ENCODE data around the gene AKAP17A. TPM values are rescaled to one million over a fixed set of nuclear protein-coding genes. Genes with fewer than 3 reads are reported as not detected.
"Not testable (repeated sequence)": the region's sequence is repeated elsewhere in the genome, so short reads cannot be mapped to it uniquely, and the experiment has no call there.

AKAP17A gene
- total RNA-seq, 1 experiment from 2014 or later = 52.9 TPM

DNA sequence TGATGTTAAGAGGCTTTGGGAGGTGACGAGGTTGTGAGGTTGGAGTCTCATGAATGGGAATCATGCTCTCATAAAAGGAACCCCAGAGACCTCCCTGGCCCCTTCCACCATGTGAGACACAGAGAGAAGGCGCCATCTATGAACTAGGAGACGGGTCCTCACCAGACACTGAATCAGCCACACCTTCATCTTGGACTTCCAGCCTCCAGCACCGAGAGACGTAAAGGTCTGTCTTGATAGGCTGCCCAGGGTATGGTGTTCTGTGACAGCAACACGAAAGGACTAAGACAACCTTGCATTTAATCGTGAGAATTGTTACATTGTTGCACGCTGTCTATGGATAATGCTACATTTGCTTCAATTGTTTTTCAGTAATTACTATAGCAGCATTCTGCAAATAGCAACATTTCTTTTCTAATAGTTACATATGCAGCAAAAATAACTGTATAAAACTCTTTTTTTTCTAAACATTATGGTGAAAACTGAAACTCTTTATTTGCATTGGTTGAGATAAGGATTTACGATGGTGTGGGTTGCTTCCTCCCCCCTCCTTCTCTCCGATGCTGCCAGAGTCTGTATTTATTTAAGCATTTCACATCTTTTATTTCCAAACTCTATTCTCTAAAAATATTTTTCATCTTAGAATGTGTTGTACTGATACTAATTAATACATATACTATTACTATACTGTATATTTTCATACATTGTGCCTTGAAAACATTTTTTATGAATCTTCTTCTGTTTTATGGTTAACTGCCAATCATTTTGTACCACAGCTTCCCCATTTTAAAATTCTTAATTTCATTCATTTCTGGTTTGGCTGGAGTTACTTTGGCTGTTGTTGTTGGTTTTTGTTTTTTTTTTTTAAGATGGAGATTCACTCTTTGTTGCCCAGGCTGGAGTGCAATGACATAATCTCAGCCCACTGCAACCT is 26.4 kb upstream of the AKAP17A start:
- no peak for DNase-seq
- Histone ChIP-seq H3K4me3 (ENCODE audit: insufficient read depth, low read depth, low read length) (no peak overlapping the region), H3K27me3 (ENCODE audit: control insufficient read depth, insufficient read depth, low read length) (no peaks in the 10 kb centered on the region; the same call in 1 of the 2 replicates), H3K36me3 (replicated peaks; ENCODE audit: control insufficient read depth, insufficient read depth, low read length) (no peaks in the 10 kb centered on the region)

DNA sequence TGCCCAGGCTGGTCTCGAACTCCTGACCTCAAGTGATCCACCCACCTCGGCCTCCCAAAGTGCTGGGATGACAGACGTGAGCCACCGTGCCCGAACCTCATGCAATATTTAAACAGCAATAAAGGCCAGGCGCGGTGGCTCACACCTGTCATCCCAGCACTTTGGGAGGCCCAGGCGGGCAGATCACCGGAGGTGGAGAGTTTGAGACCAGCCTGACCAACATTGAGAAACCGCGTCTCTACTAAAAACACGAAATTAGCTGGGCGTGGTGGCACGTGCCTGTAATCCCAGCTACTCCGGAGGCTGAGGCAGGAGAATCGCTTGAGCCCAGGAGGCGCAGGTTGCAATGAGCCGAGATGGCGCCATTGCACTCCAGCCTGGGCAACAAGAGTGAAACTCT is 17.2 kb upstream of the AKAP17A start:
- DNase-seq; H3K36me3 ChIP-seq (replicated peaks; ENCODE audit: control insufficient read depth, insufficient read depth, low read length); H3K4me3 ChIP-seq (ENCODE audit: insufficient read depth, low read depth, low read length); H3K27me3 ChIP-seq (ENCODE audit: control insufficient read depth, insufficient read depth, low read length): not testable (repeated sequence)

- H3K4me3 ChIP-seq (ENCODE audit: insufficient read depth, low read depth, low read length) = no peak overlapping the region
- no peaks in the 10 kb centered on the region for H3K27me3 ChIP-seq (ENCODE audit: control insufficient read depth, insufficient read depth, low read length)
- DNase-seq = no peak
- H3K36me3 ChIP-seq (replicated peaks; ENCODE audit: control insufficient read depth, insufficient read depth, low read length) = no peaks in the 10 kb centered on the region
Measured at GRCh38 chrX:1576201-1576992, 15.0 kb upstream of the AKAP17A start.

- no peaks in the 10 kb centered on the region for H3K27me3 ChIP-seq (ENCODE audit: control insufficient read depth, insufficient read depth, low read length)
- H3K4me3 ChIP-seq (ENCODE audit: insufficient read depth, low read depth, low read length) = no peak overlapping the region
- DNase-seq = no peak
- H3K36me3 ChIP-seq (replicated peaks; ENCODE audit: control insufficient read depth, insufficient read depth, low read length) = no peaks in the 10 kb centered on the region
Measured at GRCh38 chrX:1577845-1578244, 13.6 kb upstream of the AKAP17A start.

GRCh38 chrX:1578511-1579173 is 12.8 kb upstream of the AKAP17A start:
- no peaks in the 10 kb centered on the region for H3K27me3 ChIP-seq (ENCODE audit: control insufficient read depth, insufficient read depth, low read length)
- no peaks in the 10 kb centered on the region for H3K36me3 ChIP-seq (replicated peaks; ENCODE audit: control insufficient read depth, insufficient read depth, low read length)
- no peak for DNase-seq
- no peak overlapping the region for H3K4me3 ChIP-seq (ENCODE audit: insufficient read depth, low read depth, low read length)

DNA sequence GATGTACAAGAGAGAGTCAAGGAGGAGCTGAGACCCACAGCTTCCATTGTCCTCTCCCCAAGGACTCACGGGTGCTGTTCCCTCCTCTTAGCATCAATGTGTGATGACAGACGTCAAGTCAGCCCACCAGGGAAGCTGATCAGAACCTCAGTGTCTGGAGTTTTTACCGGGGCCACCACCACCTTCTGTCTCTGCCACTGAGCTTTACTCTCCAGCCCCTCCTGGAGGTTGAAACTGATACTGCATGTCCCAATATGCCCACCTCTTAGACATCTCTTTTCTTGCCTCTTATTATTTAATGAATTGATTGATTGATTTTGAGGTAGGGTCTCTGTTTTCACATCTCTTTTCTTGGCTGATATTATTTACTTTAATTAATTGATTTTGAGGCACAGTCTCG is 10.3 kb upstream of the AKAP17A start:
- H3K4me3 ChIP-seq (ENCODE audit: insufficient read depth, low read depth, low read length) = no peak overlapping the region
- H3K27me3 ChIP-seq (ENCODE audit: control insufficient read depth, insufficient read depth, low read length) = no peaks in the 10 kb centered on the region
- peak; percentile 67 for DNase-seq
- no peaks in the 10 kb centered on the region for H3K36me3 ChIP-seq (replicated peaks; ENCODE audit: control insufficient read depth, insufficient read depth, low read length)

DNA sequence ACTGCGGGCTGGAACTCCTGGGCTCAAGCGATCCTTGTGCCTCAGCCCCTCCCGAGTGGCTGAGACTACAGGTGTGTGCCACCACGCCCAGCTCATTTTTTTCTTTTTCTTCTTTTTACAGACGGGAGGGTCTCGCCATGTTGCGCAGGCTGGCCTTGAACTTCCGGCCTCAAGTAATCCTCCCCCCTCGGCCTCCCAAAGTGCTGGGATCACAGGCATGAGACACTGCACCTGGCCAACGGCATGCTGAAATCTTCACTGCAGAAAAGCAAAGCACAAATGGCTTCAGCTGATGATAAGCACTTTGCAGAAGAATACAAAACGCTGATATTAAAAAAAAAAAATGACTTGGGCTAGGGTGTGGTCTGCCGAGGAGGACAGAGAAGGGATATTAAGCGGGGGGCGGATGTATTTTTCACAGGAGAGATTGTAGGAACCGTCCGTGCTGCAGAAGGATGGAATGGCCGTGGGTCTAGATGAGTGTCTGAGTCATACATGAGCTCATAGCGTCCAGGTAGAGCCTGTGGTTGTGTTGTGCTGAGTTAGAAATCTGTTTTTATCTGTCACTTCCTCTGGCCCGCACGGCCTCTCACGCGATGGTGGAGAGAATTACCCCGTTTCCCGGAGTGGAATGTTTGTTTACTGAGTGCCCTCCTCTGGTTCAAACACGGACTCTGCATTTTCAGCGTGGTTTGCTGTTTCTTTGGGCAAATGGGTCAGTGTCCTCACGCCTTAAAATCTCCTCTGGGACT is 8.5 kb upstream of the AKAP17A start:
- Histone ChIP-seq H3K36me3 (replicated peaks; ENCODE audit: control insufficient read depth, insufficient read depth, low read length) (no peaks in the 10 kb centered on the region), H3K27me3 (ENCODE audit: control insufficient read depth, insufficient read depth, low read length) (no peaks in the 10 kb centered on the region), H3K4me3 (ENCODE audit: insufficient read depth, low read depth, low read length) (no peak overlapping the region)
- DNase-seq = no peak

GRCh38 chrX:1584237-1585011 is 7.0 kb upstream of the AKAP17A start:
- H3K36me3 ChIP-seq (replicated peaks; ENCODE audit: control insufficient read depth, insufficient read depth, low read length) = no peaks in the 10 kb centered on the region
- no peaks in the 10 kb centered on the region for H3K27me3 ChIP-seq (ENCODE audit: control insufficient read depth, insufficient read depth, low read length)
- no peak for DNase-seq
- no peak overlapping the region for H3K4me3 ChIP-seq (ENCODE audit: insufficient read depth, low read depth, low read length)

DNA sequence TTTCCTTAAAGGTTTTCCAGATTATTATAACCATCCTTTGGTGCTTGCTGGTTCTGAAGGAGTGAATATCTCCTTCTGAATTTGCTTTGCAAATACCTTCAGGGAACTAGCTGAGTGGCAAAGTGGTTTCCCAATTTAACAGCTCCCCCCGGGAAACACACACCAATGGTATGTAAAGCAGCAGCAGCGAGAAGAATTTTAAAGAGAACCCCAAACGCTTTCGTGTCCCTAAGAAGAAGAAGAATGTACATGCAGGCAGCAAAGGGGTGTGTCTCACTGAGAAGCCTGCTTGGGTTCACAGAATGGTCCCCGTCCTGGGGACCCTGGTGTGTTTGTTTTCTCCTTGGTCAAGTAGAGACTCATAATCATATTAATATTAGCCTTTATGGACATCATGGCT is 4.2 kb upstream of the AKAP17A start:
- Histone ChIP-seq H3K27me3 (ENCODE audit: control insufficient read depth, insufficient read depth, low read length) (peaks cover 1% of the 10 kb centered on the region; the same call in 1 of the 2 replicates), H3K4me3 (ENCODE audit: insufficient read depth, low read depth, low read length) (no peak overlapping the region), H3K36me3 (replicated peaks; ENCODE audit: control insufficient read depth, insufficient read depth, low read length) (no peaks in the 10 kb centered on the region)
- DNase-seq = no peak

GRCh38 chrX:1589356-1590130 is 1.9 kb upstream of the AKAP17A start:
- H3K4me3 ChIP-seq (ENCODE audit: insufficient read depth, low read depth, low read length) = no peak overlapping the region
- no peak for DNase-seq
- peaks cover 9% of the 10 kb centered on the region for H3K36me3 ChIP-seq (replicated peaks; ENCODE audit: control insufficient read depth, insufficient read depth, low read length)
- H3K27me3 ChIP-seq (ENCODE audit: control insufficient read depth, insufficient read depth, low read length) = peaks cover 1% of the 10 kb centered on the region; the same call in 1 of the 2 replicates

GRCh38 chrX:1591863-1592469 is 562 bp downstream of the AKAP17A start:
- no peak for DNase-seq

GRCh38 chrX:1592470-1593142 is 1.2 kb downstream of the AKAP17A start:
- H3K4me3 ChIP-seq (ENCODE audit: insufficient read depth, low read depth, low read length) = peak overlapping the region; percentile 81
- H3K27me3 ChIP-seq (ENCODE audit: control insufficient read depth, insufficient read depth, low read length) = peaks cover 1% of the 10 kb centered on the region; the same call in 1 of the 2 replicates
- H3K36me3 ChIP-seq (replicated peaks; ENCODE audit: control insufficient read depth, insufficient read depth, low read length) = peaks cover 21% of the 10 kb centered on the region
- peak; percentile 77 for DNase-seq

More at GRCh38 chrX:1591863-1592469, 562 bp downstream of the AKAP17A start:
- peaks cover 19% of the 10 kb centered on the region for H3K36me3 ChIP-seq (replicated peaks; ENCODE audit: control insufficient read depth, insufficient read depth, low read length)
- peaks cover 1% of the 10 kb centered on the region; the same call in 1 of the 2 replicates for H3K27me3 ChIP-seq (ENCODE audit: control insufficient read depth, insufficient read depth, low read length)
- peak overlapping the region; percentile 81 for H3K4me3 ChIP-seq (ENCODE audit: insufficient read depth, low read depth, low read length)
